Activated naive CD8-positive, alpha-beta T cell treated with anti-CD3 and anti-CD28 coated beads, Interleukin-2, amount 50 U/mL, for 16 hours (primary cell): ENCODE data around the gene COLEC12.

ENCODE experiments used
- DNase-seq: peaks from one replicate; pipeline ENCODE4 v3.0.0-alpha.2; 2020; ENCODE audit warnings: low read depth, low spot score

The COLEC12 gene

DNA sequence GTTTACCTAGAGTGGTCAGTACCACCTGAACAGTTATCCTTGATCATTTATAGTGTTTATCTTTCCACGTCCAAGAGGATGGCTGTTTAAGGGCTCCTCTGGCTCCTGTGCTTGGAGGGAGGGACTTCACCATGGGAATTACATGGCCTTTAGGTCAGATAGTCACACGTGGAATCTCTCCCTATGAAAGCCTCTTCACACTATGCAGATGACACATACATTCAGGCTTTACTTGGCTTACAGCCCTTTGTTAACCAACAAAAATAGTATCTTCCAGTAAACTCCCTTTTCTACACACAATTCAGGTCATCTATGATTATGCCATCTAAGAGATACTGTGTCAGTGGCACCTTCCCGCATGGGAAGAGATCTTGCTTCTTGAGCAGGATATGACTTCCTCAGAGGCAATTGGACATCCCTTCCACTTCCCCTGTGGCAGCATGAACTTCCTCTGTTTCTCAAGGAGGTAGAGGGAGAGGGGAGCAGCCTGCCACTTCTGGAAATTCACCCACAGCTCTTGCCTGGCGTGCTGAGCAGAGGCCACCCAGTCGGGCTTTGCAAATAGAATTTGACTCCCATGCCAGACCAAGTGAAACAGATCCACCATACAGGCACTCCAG is 53.5 kb downstream of the COLEC12 start:
- DNase-seq: no peak

DNA sequence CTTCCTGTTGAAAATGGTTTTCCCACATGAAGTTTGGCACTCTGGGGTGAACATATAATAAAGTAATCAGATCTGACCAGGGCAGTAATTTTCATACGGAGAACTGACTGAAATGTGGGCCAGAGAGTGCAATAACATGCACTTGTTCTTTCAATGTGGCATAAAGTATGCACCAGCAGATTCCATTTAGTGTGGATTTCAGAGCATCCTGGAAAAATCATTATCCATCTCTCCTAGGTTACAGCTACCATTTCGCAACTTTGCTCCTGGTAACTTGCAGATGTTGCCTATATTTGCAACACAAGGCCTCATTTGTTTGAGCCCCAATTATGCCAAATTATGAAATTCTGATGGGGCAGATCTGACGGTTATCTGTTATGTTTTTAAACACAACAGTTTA is 55.4 kb downstream of the COLEC12 start:
- no peak for DNase-seq

DNA sequence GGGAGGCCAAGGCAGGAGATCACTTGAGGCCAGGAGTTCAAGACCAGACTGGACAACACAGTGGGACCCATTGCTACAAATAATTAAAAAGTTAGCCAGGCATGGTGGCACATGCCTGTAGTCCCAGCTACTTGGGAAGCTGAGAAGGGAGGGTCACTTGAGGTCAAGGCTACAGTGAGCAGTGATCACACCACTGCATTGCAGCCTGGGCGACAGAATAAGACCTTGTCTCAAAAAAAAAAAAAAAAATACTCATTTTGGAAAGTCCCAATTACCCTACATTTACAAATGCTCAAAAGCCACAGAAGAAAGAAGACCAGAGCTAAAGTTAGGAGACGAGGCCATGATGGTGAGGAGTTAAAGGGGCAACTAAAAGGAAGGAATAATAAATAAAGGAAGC is 61.9 kb downstream of the COLEC12 start:
- DNase-seq: no peak

- no peak for DNase-seq
These were observed 64.6 kb downstream of the COLEC12 start for GRCh38 chr18:435940-436339.

GRCh38 chr18:434410-434809 is 66.1 kb downstream of the COLEC12 start:
- DNase-seq: no peak

- no peak for DNase-seq
These were observed 66.5 kb downstream of the COLEC12 start for GRCh38 chr18:433960-434359.

- no peak for DNase-seq
These were observed 67.2 kb downstream of the COLEC12 start for GRCh38 chr18:433298-433697.

- no peak for DNase-seq
These were observed 67.7 kb downstream of the COLEC12 start for GRCh38 chr18:432791-433190.

- no peak for DNase-seq
These were observed 71.5 kb downstream of the COLEC12 start for GRCh38 chr18:429030-429429.

- no peak for DNase-seq
These were observed 73.5 kb downstream of the COLEC12 start for GRCh38 chr18:427005-427404.

GRCh38 chr18:425106-425745 is 75.3 kb downstream of the COLEC12 start:
- DNase-seq: no peak

GRCh38 chr18:424668-425067 is 75.8 kb downstream of the COLEC12 start:
- no peak for DNase-seq

- no peak for DNase-seq
These were observed 76.3 kb downstream of the COLEC12 start for GRCh38 chr18:424071-424661.

DNA sequence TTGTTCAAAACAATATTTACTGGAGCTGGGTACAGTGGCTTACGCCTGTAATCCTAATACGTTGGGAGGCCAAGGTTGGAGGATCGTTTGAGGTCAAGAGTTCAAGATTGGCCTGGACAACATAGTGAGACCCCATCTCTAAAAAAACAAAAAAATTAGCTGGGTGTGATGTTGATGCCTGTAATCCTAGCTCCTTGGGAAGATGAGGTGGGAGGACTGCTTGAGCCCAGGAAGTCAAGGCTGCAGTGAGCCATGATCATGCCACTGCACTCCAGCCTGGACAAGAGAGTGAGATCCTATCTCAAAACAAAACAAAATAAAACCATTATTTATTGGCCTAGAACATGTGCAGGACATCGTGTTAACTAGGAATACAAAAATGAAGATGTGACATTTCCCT is 77.5 kb downstream of the COLEC12 start:
- DNase-seq: no peak

DNA sequence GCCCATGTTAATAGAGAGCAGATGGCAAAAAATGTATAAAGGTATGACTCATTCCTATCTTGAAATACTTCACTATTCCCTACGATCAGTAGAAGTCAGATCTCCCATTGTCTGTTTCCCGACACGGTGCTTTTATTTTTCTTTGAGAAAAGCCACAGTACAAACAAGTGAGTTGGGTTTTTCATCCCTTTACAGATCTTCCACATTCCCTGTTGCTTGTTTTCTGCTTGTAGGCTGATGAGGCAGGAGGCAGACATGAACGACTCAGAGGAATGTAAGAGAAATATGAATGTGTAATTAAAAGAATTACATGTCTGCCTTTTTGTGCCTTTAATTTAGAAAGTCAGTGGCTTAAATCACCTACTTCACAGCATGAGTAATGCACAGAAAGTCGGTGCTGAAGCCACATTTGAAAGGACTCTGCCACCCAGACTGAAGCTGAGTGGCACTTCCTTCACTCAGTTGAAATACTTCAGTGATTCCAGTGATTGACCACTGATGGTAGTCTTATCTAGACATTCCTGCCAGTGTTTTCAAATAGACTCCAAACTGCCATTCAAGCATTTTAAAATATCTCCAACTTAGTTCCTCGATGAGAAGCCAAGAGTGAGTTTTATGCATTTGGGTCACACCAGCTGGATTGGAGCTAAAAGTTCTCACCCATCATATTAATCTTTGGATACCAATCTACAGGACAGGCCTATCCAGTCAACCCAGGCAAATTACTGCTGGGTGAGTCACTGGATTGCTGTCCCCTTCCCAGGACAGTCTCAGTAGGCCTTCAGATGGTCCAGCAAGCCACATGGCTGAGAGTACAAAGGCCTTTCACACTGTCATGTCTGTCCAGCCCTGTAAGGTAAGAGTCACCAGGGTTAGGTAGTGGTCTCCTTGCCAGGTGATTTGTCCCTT is 79.0 kb downstream of the COLEC12 start:
- no peak for DNase-seq

DNA sequence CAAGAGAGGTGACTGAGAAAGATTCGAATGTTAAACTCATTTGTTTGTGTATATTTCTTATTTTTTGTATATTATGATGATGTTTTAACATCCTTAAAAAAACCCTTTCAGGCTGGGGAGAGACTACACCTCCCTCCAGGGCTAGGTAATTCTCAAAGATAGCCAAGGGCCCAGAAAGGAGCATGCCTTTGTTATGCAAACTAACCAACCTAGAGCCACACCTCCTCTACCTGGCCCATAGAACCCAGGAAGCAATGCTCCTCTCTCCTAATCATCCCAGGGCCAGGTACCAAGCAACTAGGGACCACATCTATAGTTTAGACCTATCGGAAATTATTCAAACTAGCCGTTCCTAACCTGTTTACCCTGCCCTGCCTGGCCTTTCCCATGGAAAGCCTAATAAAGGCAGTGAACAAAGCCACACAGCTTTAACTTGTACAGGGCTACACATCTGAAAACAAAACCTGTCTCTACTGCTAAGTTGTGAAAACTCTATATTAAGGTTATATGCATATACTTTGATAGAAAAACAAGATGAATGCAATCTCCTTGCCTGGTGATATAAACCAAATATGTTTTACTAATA is 79.7 kb downstream of the COLEC12 start:
- no peak for DNase-seq

GRCh38 chr18:419541-420175 is 80.8 kb downstream of the COLEC12 start:
- no peak for DNase-seq

DNA sequence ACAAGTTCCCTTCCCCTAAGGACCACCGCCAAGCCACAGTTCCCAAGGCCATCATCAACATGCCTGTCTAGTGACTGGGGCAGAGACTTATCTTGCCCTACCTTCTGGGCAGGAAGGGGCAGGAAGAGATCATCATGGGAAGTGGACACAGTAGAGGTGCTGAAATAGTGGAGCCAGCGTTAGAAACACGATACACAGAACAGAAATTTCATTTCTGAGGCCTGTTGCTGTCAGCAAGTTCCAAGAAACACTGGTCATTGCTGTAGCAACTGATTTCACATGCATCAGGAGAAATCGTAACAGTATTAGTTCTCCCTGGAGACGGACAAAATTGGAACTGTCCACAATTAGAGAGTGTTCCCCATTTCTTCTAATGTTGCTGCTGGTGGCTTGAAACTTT is 83.0 kb downstream of the COLEC12 start:
- no peak for DNase-seq

DNA sequence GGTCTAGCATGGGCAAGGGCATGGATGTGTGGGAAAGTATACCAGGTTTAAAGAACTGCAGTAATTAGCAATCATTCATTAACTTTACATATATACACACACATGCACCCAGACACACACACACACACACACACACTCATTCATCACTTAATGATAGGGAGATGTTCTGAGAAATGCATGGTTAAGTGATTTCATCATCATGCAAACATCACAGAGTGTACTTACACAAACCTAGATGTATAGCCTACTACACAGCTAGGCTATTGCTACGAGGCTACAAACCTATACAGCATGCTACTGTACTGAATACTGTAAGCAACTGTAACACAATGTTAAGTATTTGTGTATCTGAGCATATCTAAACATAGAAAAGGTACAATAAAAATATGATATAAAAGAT is 83.6 kb downstream of the COLEC12 start:
- no peak for DNase-seq

- DNase-seq: no peak
These were observed 84.6 kb downstream of the COLEC12 start for GRCh38 chr18:415617-416612.
